GM13977 (cell line): ENCODE measurements around the gene KNL1.
"Not testable (repeated sequence)": the region's sequence is repeated elsewhere in the genome, so short reads cannot be mapped to it uniquely, and the experiment has no call there.

Experiments
- DNase-seq: peaks from one replicate; pipeline ENCODE4 v3.0.0; 2012; ENCODE audit warnings: low spot score
- CTCF ChIP-seq: IDR thresholded peaks from 2 replicates; pipeline ENCODE4 v1.5.1; 2012; ENCODE audit warnings: mild to moderate bottlenecking, control low read depth; ENCODE audit not compliant: insufficient read depth; ENCODE audit errors: extremely low read depth, missing control alignments
- in situ Hi-C: fragments of 300-500 bp; cut with MboI; formaldehyde crosslinking; loops from one replicate; pipeline ENCODE4 v1.12.0; 2022; ENCODE audit warnings: low sequenced_read_pairs, low pct_unique_long_range_greater_than_20kb, mixed read lengths, inconsistent platforms; ENCODE audit not compliant: unreplicated experiment

Gene KNL1

GRCh38 chr15:40650479-40650878, 56.4 kb downstream of the KNL1 start:
- TF ChIP-seq CTCF = no peak
- in situ Hi-C loops = no loop called here

GRCh38 chr15:40660686-40661085, 66.6 kb downstream of the KNL1 start:
- no peak for TF ChIP-seq CTCF
- no peak for DNase-seq
- in situ Hi-C loops = no loop called here

More at GRCh38 chr15:40650479-40650878, 56.4 kb downstream of the KNL1 start:
- no peak for DNase-seq

- in situ Hi-C loops = no loop called here
- no peak for TF ChIP-seq CTCF
- no peak for DNase-seq
Observed at GRCh38 chr15:40664909-40665308, 70.9 kb downstream of the KNL1 start.

DNA sequence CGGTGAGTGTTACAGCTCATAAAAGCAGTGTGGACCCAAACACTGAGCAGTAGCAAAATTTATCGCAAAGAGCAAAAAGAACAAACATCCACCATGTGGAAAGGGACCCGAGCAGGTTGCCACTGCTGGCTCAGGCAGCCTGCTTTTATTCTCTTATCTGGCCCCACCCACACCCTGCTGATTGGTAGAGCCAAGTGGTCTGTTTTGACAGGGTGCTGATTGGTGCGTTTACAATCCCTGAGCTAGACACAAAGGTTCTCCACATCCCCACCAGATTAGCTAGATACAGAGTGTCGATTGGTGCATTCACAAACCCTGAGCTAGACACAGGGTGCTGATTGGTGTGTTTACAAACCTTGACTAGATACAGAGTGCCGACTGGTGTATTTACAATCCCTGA, 82.2 kb downstream of the KNL1 start:
- in situ Hi-C loops, DNase-seq: not testable (repeated sequence)

GRCh38 chr15:40676906-40677305, 82.9 kb downstream of the KNL1 start:
- in situ Hi-C loops = not testable (repeated sequence)

GRCh38 chr15:40680151-40680550, 86.1 kb downstream of the KNL1 start:
- no peak for TF ChIP-seq CTCF
- in situ Hi-C loops = no loop called here

More at GRCh38 chr15:40676906-40677305, 82.9 kb downstream of the KNL1 start:
- not testable (repeated sequence) for DNase-seq

DNA sequence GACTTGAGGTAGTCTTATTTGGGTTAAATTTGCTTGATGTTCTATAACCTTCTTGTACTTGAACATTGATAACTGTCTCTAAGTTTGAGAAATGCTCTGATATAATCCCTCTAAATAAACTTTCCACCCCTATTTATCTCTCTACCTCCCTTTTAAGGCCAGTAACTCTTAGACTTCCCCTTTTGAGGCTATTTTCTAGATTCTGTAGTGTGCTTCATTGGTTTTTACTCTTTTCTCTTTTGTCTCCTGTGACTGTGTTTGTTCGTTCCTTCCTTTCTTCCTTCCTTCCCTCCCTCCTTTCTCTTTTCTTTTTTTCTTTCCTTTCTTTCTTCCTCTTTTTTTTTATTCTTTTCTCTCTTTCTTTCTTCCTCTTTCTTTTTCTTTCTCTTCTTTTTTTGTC, 86.9 kb downstream of the KNL1 start:
- in situ Hi-C loops, DNase-seq: not testable (repeated sequence)

More at GRCh38 chr15:40680151-40680550, 86.1 kb downstream of the KNL1 start:
- no peak for DNase-seq

- no peak for DNase-seq
- in situ Hi-C loops = no loop called here
- no peak for TF ChIP-seq CTCF
Observed at GRCh38 chr15:40684381-40684780, 90.3 kb downstream of the KNL1 start.
